ENCODE measurements around the gene TULP4. TPM values are rescaled to one million over a fixed set of nuclear protein-coding genes. Genes with fewer than 3 reads are reported as not detected.

Gene TULP4
- total RNA-seq, 4 donors from 2014 or later = 59.8 to 99.2 (median 88.6) TPM

DNA sequence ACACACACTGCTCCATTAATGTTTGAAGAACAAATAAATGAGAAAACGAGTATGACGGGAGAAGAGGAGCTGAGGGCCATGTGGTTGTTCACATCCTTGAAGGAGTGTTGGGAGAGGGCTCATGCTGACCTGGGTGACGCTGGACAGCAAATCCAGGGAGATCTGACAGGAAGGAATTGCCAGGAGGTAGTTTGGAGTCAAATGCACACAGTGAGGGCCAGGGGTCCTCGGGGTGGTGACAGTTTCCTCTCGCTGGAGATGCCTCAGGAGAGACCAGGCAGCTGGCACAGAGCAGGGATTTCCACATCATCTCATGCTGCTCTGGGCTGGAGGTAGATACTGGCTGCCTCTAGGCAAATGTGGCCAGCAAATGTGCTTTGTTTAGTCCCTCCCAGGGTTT, 245.7 kb downstream of the TULP4 start:
- Histone ChIP-seq H3K27me3 (no peaks in the 10 kb centered on the region), H3K9me3 (no peaks in the 10 kb centered on the region), H3K27ac (no peak overlapping the region), H3K4me1 (peaks cover 11 to 18% of the 10 kb centered on the region in 2 donors), H3K36me3 (no peaks in the 10 kb centered on the region), H3K4me3 (no peak overlapping the region)
- TF ChIP-seq POLR2A (IDR thresholded peaks at IDR 0.05) = no peak
- TF ChIP-seq, protein P1, sequence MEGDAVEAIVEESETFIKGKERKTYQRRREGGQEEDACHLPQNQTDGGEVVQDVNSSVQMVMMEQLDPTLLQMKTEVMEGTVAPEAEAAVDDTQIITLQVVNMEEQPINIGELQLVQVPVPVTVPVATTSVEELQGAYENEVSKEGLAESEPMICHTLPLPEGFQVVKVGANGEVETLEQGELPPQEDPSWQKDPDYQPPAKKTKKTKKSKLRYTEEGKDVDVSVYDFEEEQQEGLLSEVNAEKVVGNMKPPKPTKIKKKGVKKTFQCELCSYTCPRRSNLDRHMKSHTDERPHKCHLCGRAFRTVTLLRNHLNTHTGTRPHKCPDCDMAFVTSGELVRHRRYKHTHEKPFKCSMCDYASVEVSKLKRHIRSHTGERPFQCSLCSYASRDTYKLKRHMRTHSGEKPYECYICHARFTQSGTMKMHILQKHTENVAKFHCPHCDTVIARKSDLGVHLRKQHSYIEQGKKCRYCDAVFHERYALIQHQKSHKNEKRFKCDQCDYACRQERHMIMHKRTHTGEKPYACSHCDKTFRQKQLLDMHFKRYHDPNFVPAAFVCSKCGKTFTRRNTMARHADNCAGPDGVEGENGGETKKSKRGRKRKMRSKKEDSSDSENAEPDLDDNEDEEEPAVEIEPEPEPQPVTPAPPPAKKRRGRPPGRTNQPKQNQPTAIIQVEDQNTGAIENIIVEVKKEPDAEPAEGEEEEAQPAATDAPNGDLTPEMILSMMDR (IDR thresholded peaks at IDR 0.05 in 4 of 5, conservative IDR thresholded peaks at IDR 0.05 in 1 of 5) = no peak
- intact Hi-C loops (cut with DNase I; ENCODE audit: low total_unique reads) = no loop called here
- DNase-seq = no peak
- ATAC-seq = no peak
- in situ Hi-C loops (cut with MboI; ENCODE audit: low sequenced_read_pairs in 4 of 4) = no loop called here

DNA sequence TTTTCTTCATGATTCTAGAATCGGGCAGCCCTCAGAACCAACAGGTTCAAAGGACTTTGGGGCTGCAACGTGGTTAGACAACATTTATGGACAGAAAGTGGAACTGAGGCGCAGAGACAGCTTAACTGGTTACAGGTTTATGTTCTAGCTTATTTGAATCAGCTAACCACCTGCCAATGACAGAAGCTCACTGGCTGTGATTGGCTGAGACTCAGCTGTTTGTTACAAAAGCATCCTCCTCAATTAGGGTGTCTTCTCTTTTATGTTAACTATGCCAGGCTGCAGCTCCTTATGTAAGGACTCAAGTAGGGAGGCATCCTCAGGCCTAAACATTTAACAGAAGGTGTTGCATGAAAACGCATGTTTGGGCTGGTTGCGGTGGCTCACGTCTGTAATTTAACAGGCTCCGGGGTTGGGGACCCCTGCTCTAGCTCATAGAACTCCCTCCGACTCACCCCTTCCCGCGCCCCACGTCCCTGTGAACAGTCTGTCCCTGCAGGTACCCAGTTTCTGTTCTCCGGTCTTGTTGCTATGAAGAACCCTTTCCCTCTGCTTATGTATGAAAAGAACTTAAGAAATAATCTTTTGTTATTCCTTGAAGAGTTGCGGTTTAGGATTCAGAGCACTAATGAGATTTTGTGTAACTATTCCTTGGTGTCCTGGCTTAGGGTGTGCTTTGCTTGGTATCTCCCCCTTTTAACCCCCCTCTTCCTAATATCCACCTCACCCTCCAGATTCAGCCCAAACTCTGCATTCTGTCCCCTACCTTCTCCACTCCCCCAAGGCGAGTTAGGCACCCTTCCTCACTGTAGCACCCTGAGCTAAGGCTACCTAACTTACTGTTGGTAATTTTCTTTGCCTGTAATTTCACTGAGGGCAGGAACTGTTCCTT, 246.4 kb downstream of the TULP4 start:
- in situ Hi-C loops (cut with MboI; ENCODE audit: low sequenced_read_pairs in 4 of 4) = no loop called here
- no peak for TF ChIP-seq POLR2A (IDR thresholded peaks at IDR 0.05)
- TF ChIP-seq, protein P1 (IDR thresholded peaks at IDR 0.05 in 4 of 5, conservative IDR thresholded peaks at IDR 0.05 in 1 of 5) = no peak
- H3K4me1 ChIP-seq = peaks cover 11 to 18% of the 10 kb centered on the region in 2 donors
- H3K27me3 ChIP-seq = no peaks in the 10 kb centered on the region
- no peak overlapping the region for H3K27ac ChIP-seq
- DNase-seq = no peak
- H3K4me3 ChIP-seq = peak overlapping the region in 1 of 4 donors; percentile 89
- intact Hi-C loops (cut with DNase I; ENCODE audit: low total_unique reads) = no loop called here
- no peaks in the 10 kb centered on the region for H3K9me3 ChIP-seq
- H3K36me3 ChIP-seq = no peaks in the 10 kb centered on the region
- no peak for ATAC-seq

DNA sequence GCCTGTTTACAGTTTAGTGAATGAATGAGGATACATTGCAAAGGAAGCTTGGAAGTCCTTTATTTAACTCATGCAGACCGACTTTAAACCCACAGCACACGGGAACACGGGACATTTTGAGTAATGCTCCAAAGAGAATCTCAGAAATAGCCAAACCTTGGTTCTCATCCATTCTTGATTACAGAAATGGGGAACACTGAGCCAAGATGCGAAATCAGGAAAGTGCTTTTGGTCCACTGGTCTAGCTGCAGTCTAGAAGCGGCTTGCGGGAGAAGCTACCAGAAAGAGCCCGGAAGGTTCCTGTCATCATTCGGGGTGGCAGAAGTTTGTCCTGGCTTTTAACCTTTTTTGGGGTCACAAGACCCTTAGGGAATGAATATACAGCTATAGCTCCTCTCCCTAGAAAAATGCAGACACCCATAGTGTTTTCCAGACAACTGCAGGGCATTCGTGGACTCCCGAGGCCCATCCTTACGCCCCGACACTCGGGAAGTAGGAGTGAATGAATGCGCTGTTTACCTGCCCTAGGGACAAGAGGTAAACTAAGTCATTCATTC, 247.2 kb downstream of the TULP4 start:
- TF ChIP-seq POLR2A (IDR thresholded peaks at IDR 0.05) = no peak
- TF ChIP-seq, protein P1 (IDR thresholded peaks at IDR 0.05 in 4 of 5, conservative IDR thresholded peaks at IDR 0.05 in 1 of 5) = no peak
- no peaks in the 10 kb centered on the region for H3K36me3 ChIP-seq
- DNase-seq = no peak
- H3K27ac ChIP-seq = peak overlapping the region; percentile 84 to 90 (median 90)
- H3K9me3 ChIP-seq = no peaks in the 10 kb centered on the region
- no peaks in the 10 kb centered on the region for H3K27me3 ChIP-seq
- intact Hi-C loops (cut with DNase I; ENCODE audit: low total_unique reads) = no loop called here
- peaks cover 11 to 18% of the 10 kb centered on the region in 2 donors for H3K4me1 ChIP-seq
- peak overlapping the region; percentile 80 to 92 (median 86) for H3K4me3 ChIP-seq
- no peak for ATAC-seq
- in situ Hi-C loops (cut with MboI; ENCODE audit: low sequenced_read_pairs in 4 of 4) = no loop called here

DNA sequence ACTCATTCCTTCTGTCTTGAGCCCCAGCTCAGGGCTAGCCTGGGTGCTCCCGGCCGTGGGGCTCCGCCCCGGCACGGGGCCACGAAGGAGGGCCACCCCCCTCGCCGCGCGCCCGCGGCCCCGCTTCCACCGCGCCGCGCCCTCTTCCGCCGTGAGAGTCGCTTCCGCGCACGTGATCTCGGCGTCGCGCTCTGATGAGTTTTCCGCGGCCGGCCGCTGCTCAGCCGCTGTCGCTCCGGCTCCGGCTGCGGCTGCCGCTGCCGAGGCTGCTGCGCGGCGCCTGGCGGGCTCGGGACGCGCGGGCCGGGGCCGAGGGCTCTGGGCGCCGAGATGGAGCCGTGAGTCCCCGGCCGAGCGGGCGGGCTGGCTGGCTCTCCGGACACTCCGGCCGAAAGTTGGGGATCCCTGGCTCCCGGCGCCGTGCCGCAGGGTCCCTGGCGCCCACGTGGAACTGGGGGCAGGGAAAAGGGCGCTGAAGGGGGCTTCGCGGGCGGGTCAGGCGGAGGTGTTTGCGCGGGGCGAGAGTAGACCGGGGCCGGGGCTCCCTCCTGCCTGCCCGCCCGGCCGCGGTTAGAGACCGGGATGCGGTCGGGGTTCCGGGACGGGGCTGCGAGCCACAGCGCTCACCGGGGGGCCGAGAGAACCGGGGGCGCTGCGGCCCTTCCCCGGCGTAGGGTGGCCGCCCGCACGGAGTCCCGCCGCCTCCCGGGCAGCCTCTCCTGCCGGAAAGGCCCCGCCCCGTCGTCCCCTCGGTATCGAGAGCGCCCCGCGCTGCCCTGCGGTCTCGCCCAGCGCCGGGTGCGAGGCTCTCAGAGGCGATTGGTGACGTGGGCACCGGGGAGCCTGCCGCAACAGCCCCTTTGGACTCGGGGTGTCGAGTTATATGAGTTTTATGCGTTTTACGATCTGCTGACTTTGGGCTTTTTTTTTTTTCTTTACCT, 247.9 kb downstream of the TULP4 start, which contains the start of gene TMEM181:
Gene TMEM181 (plus strand): TSS at position 197 of the 941 bp plus-strand sequence. CDS start 134 bp downstream, at position 331.
- in situ Hi-C loops (cut with MboI; ENCODE audit: low sequenced_read_pairs in 4 of 4) (no loop called here), intact Hi-C loops (cut with DNase I; ENCODE audit: low total_unique reads) (loop anchor here (1.0 kb wide), 1 partner anchor 329 kb away; no protein-coding TSS in a partner anchor)
- H3K4me3 ChIP-seq = peak within 1 kb of the TSS; percentile 80 to 92 (median 86)
- H3K27ac ChIP-seq = peak within 1 kb of the TSS; percentile 84 to 90 (median 90)
- peaks cover 11 to 18% of the 10 kb centered on the region in 2 donors for H3K4me1 ChIP-seq
- peak; percentile 90 to 95 for ATAC-seq
- no peaks in the 10 kb centered on the region for H3K36me3 ChIP-seq
- no peaks in the 10 kb centered on the region for H3K9me3 ChIP-seq
- TF ChIP-seq, protein P1 (IDR thresholded peaks at IDR 0.05 in 4 of 5, conservative IDR thresholded peaks at IDR 0.05 in 1 of 5) = peak in 2 of 5 experiments; percentile 11 to 12
- peak; percentile 74 to 83 for TF ChIP-seq POLR2A (IDR thresholded peaks at IDR 0.05)
- no peaks in the 10 kb centered on the region for H3K27me3 ChIP-seq
- DNase-seq = peak; percentile 63 to 71

Data from gastrocnemius medialis (tissue), 4 donors.